Epithelial cell of proximal tubule (primary cell): Measurements from ENCODE around the gene FAM168B. TPM values are rescaled to one million over a fixed set of nuclear protein-coding genes. Genes with fewer than 3 reads are reported as not detected.
"Not testable (repeated sequence)": the region's sequence is repeated elsewhere in the genome, so short reads cannot be mapped to it uniquely, and the experiment has no call there.

Experiments used
- DNase-seq: peaks from one replicate; pipeline ENCODE4 v3.0.0-alpha.2; 2011; ENCODE audit warnings: low read depth
- H3K4me3 ChIP-seq: 2 replicates; pipeline ENCODE4 v1.5.1; 2011; ENCODE audit warnings: low read depth, mild to moderate bottlenecking, low read length
- CTCF ChIP-seq: conservative IDR thresholded peaks from 2 replicates; pipeline ENCODE4 v1.5.1; 2012; ENCODE audit warnings: low read depth, mild to moderate bottlenecking, low read length
- total RNA-seq: library from RNA; depleted of rRNA; stranded (reverse); fragments of >200 nt; gene quantifications from 2 replicates; pipeline ENCODE4 v1.2.3, GENCODE V29; 2015

The FAM168B gene
- total RNA-seq, 1 donor from 2014 or later, result 97.3 TPM

- no peak for TF ChIP-seq CTCF
- no peak for DNase-seq
- H3K4me3 ChIP-seq, result peak overlapping the region; percentile 56
Observed at GRCh38 chr2:131094463-131095281, 1.4 kb upstream of the FAM168B start.

GRCh38 chr2:131093696-131094462 lies 619 bp upstream of the FAM168B start:
- peak overlapping the region; percentile 56 for H3K4me3 ChIP-seq
- no peak for DNase-seq
- TF ChIP-seq CTCF, result no peak

DNA sequence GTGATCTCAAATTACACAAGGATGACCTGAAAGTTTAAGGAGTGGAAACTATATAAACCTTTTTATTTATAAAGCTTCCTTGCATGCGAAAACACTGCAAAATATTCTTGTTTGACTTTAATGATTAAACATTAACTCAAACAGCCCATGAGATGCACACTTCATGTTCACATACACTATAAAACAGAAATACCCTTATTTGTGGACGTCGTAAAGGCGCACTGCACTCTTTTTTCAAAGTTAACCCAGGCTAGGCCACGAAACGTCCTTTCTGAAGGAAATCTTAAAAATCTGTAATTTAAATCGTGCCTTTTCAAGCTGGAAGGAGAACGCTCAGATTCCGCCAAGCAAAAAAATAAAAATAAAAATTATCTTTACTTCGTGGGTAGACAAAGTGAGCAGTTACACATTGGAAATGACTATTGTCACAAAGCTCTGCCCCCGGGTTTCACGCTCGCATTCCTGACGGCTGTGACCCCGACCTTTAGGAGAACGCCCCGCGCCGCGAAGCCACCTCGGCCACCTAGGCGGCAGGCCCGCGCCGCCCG lies 728 bp downstream of the FAM168B start:
- no peak for TF ChIP-seq CTCF
- peak overlapping the region; percentile 56 for H3K4me3 ChIP-seq
- no peak for DNase-seq

DNA sequence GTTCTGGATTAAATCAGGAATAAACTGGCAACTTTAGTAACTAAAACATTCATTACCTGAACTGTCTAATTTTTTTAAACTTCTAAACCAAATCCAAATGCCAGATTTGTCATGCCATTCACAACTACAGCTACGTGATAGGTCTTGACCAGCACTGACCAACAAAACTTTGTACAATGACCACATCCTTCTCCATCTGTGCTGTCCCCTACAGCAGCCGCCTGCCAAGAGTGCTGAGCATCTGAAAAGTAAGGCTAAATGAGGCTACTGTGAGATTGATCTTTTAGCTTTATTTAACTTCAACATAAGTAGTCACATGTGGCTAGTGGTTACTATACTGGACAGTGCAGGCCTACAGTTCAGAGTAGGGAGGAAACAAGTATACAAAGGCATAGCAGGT lies 7.6 kb downstream of the FAM168B start:
- TF ChIP-seq CTCF, result no peak
- H3K4me3 ChIP-seq, result no peak overlapping the region
- DNase-seq, result no peak

DNA sequence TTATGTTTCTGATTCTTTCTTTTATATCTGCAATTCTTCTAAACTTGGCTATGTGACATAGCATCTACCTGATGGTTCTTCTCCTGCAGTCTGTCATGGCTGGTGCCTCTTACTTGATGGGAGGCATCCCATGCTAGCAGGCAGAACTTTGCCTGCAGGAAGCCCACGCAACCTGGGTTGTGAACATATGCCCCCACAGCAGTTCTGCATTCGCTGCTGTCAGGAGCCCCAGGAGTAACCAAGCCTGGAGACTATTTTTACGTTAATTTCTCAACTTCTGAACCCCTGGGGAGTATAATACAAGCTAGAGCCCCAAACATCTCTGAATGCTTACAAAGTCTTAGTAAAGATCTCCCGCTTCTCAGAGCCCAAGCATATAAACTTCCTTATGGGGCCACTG lies 12.1 kb downstream of the FAM168B start:
- no peak for DNase-seq
- TF ChIP-seq CTCF, result no peak
- H3K4me3 ChIP-seq, result no peak overlapping the region

- not testable (repeated sequence) for H3K4me3 ChIP-seq, DNase-seq
Observed at GRCh38 chr2:131079931-131080330, 13.3 kb downstream of the FAM168B start.

- no peak for TF ChIP-seq CTCF
- H3K4me3 ChIP-seq, result no peak overlapping the region
- no peak for DNase-seq
Observed at GRCh38 chr2:131077966-131078365, 15.3 kb downstream of the FAM168B start.
